ENCODE data around the gene DEDD2. TPM values are rescaled to one million over a fixed set of nuclear protein-coding genes. Genes with fewer than 3 reads are reported as not detected.

The DEDD2 gene
- total RNA-seq, 4 donors from 2014 or later, result 33.9 to 56.2 (median 40.3) TPM

- no peaks in the 10 kb centered on the region for H3K9me3 ChIP-seq
- no peaks in the 10 kb centered on the region for H3K27me3 ChIP-seq
- TF ChIP-seq, protein P1, sequence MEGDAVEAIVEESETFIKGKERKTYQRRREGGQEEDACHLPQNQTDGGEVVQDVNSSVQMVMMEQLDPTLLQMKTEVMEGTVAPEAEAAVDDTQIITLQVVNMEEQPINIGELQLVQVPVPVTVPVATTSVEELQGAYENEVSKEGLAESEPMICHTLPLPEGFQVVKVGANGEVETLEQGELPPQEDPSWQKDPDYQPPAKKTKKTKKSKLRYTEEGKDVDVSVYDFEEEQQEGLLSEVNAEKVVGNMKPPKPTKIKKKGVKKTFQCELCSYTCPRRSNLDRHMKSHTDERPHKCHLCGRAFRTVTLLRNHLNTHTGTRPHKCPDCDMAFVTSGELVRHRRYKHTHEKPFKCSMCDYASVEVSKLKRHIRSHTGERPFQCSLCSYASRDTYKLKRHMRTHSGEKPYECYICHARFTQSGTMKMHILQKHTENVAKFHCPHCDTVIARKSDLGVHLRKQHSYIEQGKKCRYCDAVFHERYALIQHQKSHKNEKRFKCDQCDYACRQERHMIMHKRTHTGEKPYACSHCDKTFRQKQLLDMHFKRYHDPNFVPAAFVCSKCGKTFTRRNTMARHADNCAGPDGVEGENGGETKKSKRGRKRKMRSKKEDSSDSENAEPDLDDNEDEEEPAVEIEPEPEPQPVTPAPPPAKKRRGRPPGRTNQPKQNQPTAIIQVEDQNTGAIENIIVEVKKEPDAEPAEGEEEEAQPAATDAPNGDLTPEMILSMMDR (IDR thresholded peaks at IDR 0.05), result peak; percentile 41 to 83 (median 67)
- no peak for TF ChIP-seq POLR2A (IDR thresholded peaks at IDR 0.05)
- peak in 1 of 2 donors; percentile 66 for TF ChIP-seq EP300 (IDR thresholded peaks at IDR 0.05)
- H3K27ac ChIP-seq, result peak overlapping the region; percentile 2 to 100 (median 100)
- WGBS, 2 donors, result 8 to 17% methylated on average over 10 of the region's 10 CpGs
- no peak overlapping the region for H3K4me3 ChIP-seq
- H3K4me1 ChIP-seq, result peaks cover 0 to 81% (median 55%) of the 10 kb centered on the region in 4 donors
- DNase-seq (ENCODE audit: low spot score in 2 of 2), result peak; percentile 50 to 63
- peaks cover 0 to 34% (median 0%) of the 10 kb centered on the region in 3 donors for H3K36me3 ChIP-seq
Measured at GRCh38 chr19:42246143-42246921, 28.9 kb upstream of the DEDD2 start.

DNA sequence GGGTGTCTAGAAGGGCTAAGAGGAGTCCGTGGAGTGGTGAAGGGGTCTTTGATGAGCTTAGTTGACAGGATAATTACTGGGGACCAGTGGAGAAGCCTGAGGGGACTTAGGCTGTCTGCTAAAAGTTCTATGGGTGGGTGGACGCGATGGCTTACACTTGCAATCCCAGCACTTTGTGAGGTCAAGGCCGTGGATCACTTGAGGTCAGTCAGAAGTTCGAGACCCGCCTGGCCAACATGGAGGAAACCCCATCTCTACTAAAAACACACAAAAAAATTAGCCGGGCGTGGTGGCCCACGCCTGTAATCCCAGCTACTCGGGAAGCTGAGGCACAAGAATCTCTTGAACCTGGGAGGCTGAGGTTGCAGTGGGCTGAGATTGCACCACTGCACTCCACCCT lies 27.8 kb upstream of the DEDD2 start:
- Histone ChIP-seq H3K36me3 (peaks cover 0 to 33% (median 0%) of the 10 kb centered on the region in 3 donors), H3K4me3 (peak overlapping the region in 2 of 4 donors; percentile 26 to 46), H3K27me3 (no peaks in the 10 kb centered on the region), H3K4me1 (peaks cover 0 to 81% (median 54%) of the 10 kb centered on the region in 4 donors), H3K27ac (peak overlapping the region in 3 of 4 donors; percentile 79 to 100 (median 100)), H3K9me3 (no peaks in the 10 kb centered on the region)
- TF ChIP-seq POLR2A (IDR thresholded peaks at IDR 0.05), result no peak
- TF ChIP-seq, protein P1 (IDR thresholded peaks at IDR 0.05), result no peak
- no peak for TF ChIP-seq EP300 (IDR thresholded peaks at IDR 0.05)
- 67 to 69% methylated on average over 10 of the region's 10 CpGs for WGBS, 2 donors
- no peak for DNase-seq (ENCODE audit: low spot score in 2 of 2)

DNA sequence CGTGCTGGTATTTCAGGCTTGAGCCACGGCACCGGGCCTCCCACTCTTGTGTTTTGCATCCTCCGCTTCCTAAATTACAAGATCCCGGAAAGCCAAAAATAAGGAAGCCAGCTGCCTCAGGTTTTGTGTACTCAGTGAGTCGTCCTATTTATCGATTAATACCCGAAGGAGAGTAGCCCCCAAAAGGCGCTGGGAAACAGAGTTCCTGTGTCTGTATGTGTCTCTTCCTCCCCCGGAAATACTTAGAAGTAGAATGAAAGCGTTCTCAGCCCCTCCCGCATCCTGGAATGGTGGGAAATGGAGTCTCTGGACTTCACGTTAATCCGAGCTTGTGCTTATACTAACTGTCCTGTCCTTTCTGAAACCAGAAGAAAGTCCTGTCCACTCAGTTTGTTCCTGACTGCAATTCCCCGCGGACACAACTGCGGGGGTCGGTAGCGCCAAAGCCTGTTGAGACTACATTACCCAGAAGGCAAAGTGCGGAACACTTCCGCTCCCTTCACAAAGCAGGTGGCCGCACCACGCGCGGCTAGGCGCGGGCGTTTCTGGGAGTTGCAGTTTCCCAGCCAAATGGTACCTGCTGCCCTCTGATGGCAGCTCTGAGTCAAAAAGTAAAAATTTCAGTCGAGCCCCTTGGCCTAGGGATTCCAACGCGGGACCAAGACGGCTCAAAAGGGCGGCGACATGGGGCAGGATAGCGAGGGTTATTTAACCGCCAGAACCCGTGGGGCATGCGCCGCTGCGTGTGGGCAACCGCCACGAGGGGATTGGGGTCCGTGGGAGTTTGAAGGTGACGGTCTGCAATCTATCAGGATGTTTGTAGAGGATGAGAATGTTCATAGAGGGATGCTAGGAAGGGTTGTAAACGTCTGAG lies 27.1 kb upstream of the DEDD2 start:
- peaks cover 0 to 33% (median 0%) of the 10 kb centered on the region in 3 donors for H3K36me3 ChIP-seq
- peak; percentile 83 to 89 for DNase-seq (ENCODE audit: low spot score in 2 of 2)
- WGBS, 2 donors, result 2 to 3% methylated on average over 42 to 45 of the region's 45 CpGs
- peak overlapping the region; percentile 79 to 100 (median 90) for H3K27ac ChIP-seq
- no peaks in the 10 kb centered on the region for H3K9me3 ChIP-seq
- peaks cover 0 to 81% (median 53%) of the 10 kb centered on the region in 4 donors for H3K4me1 ChIP-seq
- no peaks in the 10 kb centered on the region for H3K27me3 ChIP-seq
- H3K4me3 ChIP-seq, result peak overlapping the region; percentile 46 to 87 (median 56)
- TF ChIP-seq POLR2A (IDR thresholded peaks at IDR 0.05) (peak; percentile 48 to 53), EP300 (IDR thresholded peaks at IDR 0.05) (peak; percentile 91 to 95)
- TF ChIP-seq, protein P1 (IDR thresholded peaks at IDR 0.05), result peak; percentile 46 to 84 (median 78)

DNA sequence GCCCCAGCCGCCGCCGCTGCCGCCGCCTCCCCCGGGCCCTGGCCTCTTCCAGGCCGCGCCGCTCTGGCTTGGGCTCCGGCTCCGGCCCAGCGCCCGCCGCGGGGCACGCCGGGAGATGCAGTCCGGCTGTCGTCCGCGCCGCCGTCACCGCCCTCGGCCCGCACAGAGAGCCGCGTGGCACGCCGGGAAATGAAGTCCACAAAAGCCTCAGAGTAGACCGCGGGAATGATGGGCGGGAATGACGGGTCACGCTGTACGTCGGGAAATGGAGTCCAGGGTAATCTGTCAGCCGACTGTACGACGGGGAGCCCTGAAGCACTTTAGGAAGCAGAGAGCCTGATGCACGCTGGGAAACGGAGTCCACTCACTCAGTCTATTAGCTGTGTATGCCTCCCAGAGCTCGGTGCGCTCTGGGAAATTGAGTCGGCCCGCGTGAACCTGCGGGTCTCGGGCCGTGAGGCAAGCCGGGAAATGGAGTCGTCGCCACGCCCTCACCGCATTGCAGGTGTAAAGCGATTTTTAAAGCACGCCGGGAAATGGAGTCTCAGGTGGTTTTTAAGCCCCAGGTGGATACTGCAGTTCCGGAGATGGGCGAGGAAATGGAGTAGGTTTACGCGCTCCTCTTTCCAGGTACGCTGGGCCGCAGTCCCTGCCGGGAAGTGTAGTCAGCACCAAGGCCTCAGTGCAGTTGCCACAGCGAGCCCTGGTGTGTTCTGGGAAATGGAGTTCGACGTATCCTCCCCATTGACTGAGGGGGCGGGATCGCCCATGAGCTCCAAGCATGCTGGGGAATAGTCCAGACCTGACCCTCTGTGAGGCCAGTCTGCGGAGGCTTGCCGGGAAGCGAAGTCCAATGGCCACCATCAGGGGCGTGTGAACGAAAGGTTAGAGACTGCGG lies 25.3 kb upstream of the DEDD2 start, which contains the start of gene GSK3A:
TSS of gene GSK3A (minus strand) at position 91 of the 898 bp plus-strand sequence. CDS start 137 bp downstream, outside the sequence.
- peak; percentile 98 to 99 for DNase-seq (ENCODE audit: low spot score in 2 of 2)
- TF ChIP-seq EP300 (IDR thresholded peaks at IDR 0.05) (peak; percentile 76 to 87), POLR2A (IDR thresholded peaks at IDR 0.05) (peak; percentile 64 to 89)
- TF ChIP-seq, protein P1 (IDR thresholded peaks at IDR 0.05), result peak in 2 of 5 experiments; percentile 23 to 24
- no peaks in the 10 kb centered on the region for H3K27me3 ChIP-seq
- no peaks in the 10 kb centered on the region for H3K9me3 ChIP-seq
- H3K36me3 ChIP-seq, result peaks cover 0 to 21% (median 0%) of the 10 kb centered on the region in 3 donors
- peaks cover 0 to 71% (median 48%) of the 10 kb centered on the region in 4 donors for H3K4me1 ChIP-seq
- WGBS, 2 donors, result 0 to 1% methylated on average over 40 to 60 of the region's 76 CpGs
- peak within 1 kb of the TSS; percentile 79 to 100 (median 96) for H3K27ac ChIP-seq
- H3K4me3 ChIP-seq, result peak within 1 kb of the TSS; percentile 48 to 87 (median 72)
